PFSK-1 (cell line): ENCODE measurements around the gene TEX14.

Source experiments
- FOXP2 ChIP-seq: optimal IDR thresholded peaks from 2 replicates; pipeline ENCODE3; 2011; ENCODE audit warnings: borderline replicate concordance, control low read depth, inconsistent platforms; ENCODE audit not compliant: insufficient read depth; ENCODE audit errors: extremely low read length, extremely low read depth
- POLR2AphosphoS5 ChIP-seq: IDR thresholded peaks from 2 replicates; pipeline ENCODE4 v1.6.1; 2012; ENCODE audit warnings: low read depth, mild to moderate bottlenecking, control low read depth, low read length, moderate library complexity
- REST ChIP-seq, 2 experiments: IDR thresholded peaks; 2 replicates each; pipeline versions ENCODE4 v1.6.1 to v1.8.0; 2011 to 2012; ENCODE audit warnings: low read depth in 2 of 2, low read length in 2 of 2, control low read depth in 1 of 2, inconsistent platforms in 1 of 2, mild to moderate bottlenecking in 1 of 2, moderate library complexity in 1 of 2; ENCODE audit not compliant: insufficient read depth in 1 of 2
- SIN3A ChIP-seq: IDR thresholded peaks from 2 replicates; pipeline ENCODE4 v1.6.1; 2012; ENCODE audit warnings: mild to moderate bottlenecking, low read length, moderate library complexity, borderline replicate concordance; ENCODE audit not compliant: insufficient read depth
- TAF1 ChIP-seq: IDR thresholded peaks from 2 replicates; pipeline ENCODE4 v1.6.1; 2012; ENCODE audit warnings: low read length, control low read depth, borderline replicate concordance; ENCODE audit not compliant: insufficient read depth

Gene TEX14

GRCh38 chr17:58605986-58606385 is 85.9 kb downstream of the TEX14 start:
- TF ChIP-seq REST (IDR thresholded peaks at IDR 0.05; ENCODE audit: insufficient read depth in 1 of 2, low read depth in 2 of 2, low read length in 2 of 2) (no peak), POLR2AphosphoS5 (no peak), FOXP2 (no peak), SIN3A (no peak), TAF1 (no peak)

GRCh38 chr17:58605470-58605869 is 86.4 kb downstream of the TEX14 start:
- no peak for TF ChIP-seq REST (IDR thresholded peaks at IDR 0.05; ENCODE audit: insufficient read depth in 1 of 2, low read depth in 2 of 2, low read length in 2 of 2)
- TF ChIP-seq POLR2AphosphoS5 = no peak
- TF ChIP-seq SIN3A = no peak
- TF ChIP-seq FOXP2 = no peak
- TF ChIP-seq TAF1 = no peak

- TF ChIP-seq REST (IDR thresholded peaks at IDR 0.05; ENCODE audit: insufficient read depth in 1 of 2, low read depth in 2 of 2, low read length in 2 of 2) (no peak), POLR2AphosphoS5 (no peak), SIN3A (no peak), FOXP2 (no peak), TAF1 (no peak)
Measured at GRCh38 chr17:58601976-58602375, 89.9 kb downstream of the TEX14 start.

GRCh38 chr17:58597371-58597770 is 94.5 kb downstream of the TEX14 start:
- TF ChIP-seq SIN3A (no peak), REST (IDR thresholded peaks at IDR 0.05; ENCODE audit: insufficient read depth in 1 of 2, low read depth in 2 of 2, low read length in 2 of 2) (no peak), TAF1 (no peak)

- TF ChIP-seq FOXP2 (no peak), REST (IDR thresholded peaks at IDR 0.05; ENCODE audit: insufficient read depth in 1 of 2, low read depth in 2 of 2, low read length in 2 of 2) (no peak), TAF1 (no peak), POLR2AphosphoS5 (no peak), SIN3A (no peak)
Measured at GRCh38 chr17:58595194-58595792, 96.6 kb downstream of the TEX14 start.
